ENCODE data around the gene NBPF3.
A peak's percentile ranks its signal among the peaks of the same experiment; 100 is the strongest.
"Not testable (repeated sequence)": the region's sequence is repeated elsewhere in the genome, so short reads cannot be mapped to it uniquely, and the experiment has no call there.

The NBPF3 gene

GRCh38 chr1:21439345-21439720, 604 bp upstream of the NBPF3 start:
- no peak for DNase-seq

- peak; percentile 40 for DNase-seq
Measured at GRCh38 chr1:21440630-21441125, 741 bp downstream of the NBPF3 start.

- not testable (repeated sequence) for DNase-seq
Measured at GRCh38 chr1:21446647-21447046, 6.7 kb downstream of the NBPF3 start.

GRCh38 chr1:21447311-21447710, 7.4 kb downstream of the NBPF3 start:
- no peak for DNase-seq

- DNase-seq: no peak
Measured at GRCh38 chr1:21449906-21450305, 10.0 kb downstream of the NBPF3 start.

GRCh38 chr1:21451212-21451611, 11.3 kb downstream of the NBPF3 start:
- no peak for DNase-seq

- DNase-seq: no peak
Measured at GRCh38 chr1:21451981-21452411, 12.1 kb downstream of the NBPF3 start.

GRCh38 chr1:21453964-21454614, 14.2 kb downstream of the NBPF3 start:
- DNase-seq: peak; percentile 57

GRCh38 chr1:21454904-21455303, 15.0 kb downstream of the NBPF3 start:
- not testable (repeated sequence) for DNase-seq

- DNase-seq: no peak
Measured at GRCh38 chr1:21457654-21458053, 17.7 kb downstream of the NBPF3 start.

- DNase-seq: not testable (repeated sequence)
Measured at GRCh38 chr1:21465127-21465526, 25.2 kb downstream of the NBPF3 start.

GRCh38 chr1:21467946-21468345, 28.0 kb downstream of the NBPF3 start:
- DNase-seq: not testable (repeated sequence)

GRCh38 chr1:21468599-21468998, 28.7 kb downstream of the NBPF3 start:
- DNase-seq: peak; percentile 64

GRCh38 chr1:21469581-21469980, 29.6 kb downstream of the NBPF3 start:
- no peak for DNase-seq

- DNase-seq: no peak
Measured at GRCh38 chr1:21472861-21473260, 32.9 kb downstream of the NBPF3 start.

- DNase-seq: peak; percentile 28
Measured at GRCh38 chr1:21478356-21478755, 38.4 kb downstream of the NBPF3 start.

- not testable (repeated sequence) for DNase-seq
Measured at GRCh38 chr1:21483881-21484280, 43.9 kb downstream of the NBPF3 start.

GRCh38 chr1:21489146-21489545, 49.2 kb downstream of the NBPF3 start:
- no peak for DNase-seq

- peak; percentile 91 for DNase-seq
Measured at GRCh38 chr1:21490774-21491487, 51.0 kb downstream of the NBPF3 start.

- DNase-seq: no peak
Measured at GRCh38 chr1:21491488-21492355, 51.8 kb downstream of the NBPF3 start.

- DNase-seq: no peak
Measured at GRCh38 chr1:21492356-21492625, 52.4 kb downstream of the NBPF3 start.

- no peak for DNase-seq
Measured at GRCh38 chr1:21494196-21494595, 54.3 kb downstream of the NBPF3 start.

GRCh38 chr1:21495225-21495820, 55.4 kb downstream of the NBPF3 start:
- no peak for DNase-seq

Measured in islet precursor cell (in vitro differentiated cells).